ENCODE results near the gene TLL2.

The TLL2 gene

GRCh38 chr10:96540240-96540639 lies 26.5 kb upstream of the TLL2 start:
- no peak overlapping the region for H2AFZ ChIP-seq (ENCODE audit: low read depth, low read length)
- no peak overlapping the region for H3K27ac ChIP-seq (ENCODE audit: low read length, poor library complexity, severe bottlenecking)
- H3K79me1 ChIP-seq (replicated peaks; ENCODE audit: low read length, poor library complexity, severe bottlenecking) = peaks cover 4% of the 10 kb centered on the region
- no peaks in the 10 kb centered on the region for H3K4me1 ChIP-seq (ENCODE audit: control insufficient read depth, insufficient read depth, low read depth, low read length)
- H3K4me3 ChIP-seq (ENCODE audit: insufficient read depth in 1 of 2, low read depth in 1 of 2, low read length in 2 of 2) = no peak overlapping the region
- H2BK15ac ChIP-seq (ENCODE audit: low read depth, poor library complexity, severe bottlenecking) = no peak overlapping the region
- no peak overlapping the region for H3K23ac ChIP-seq (ENCODE audit: low read length in 2 of 2)
- no peaks in the 10 kb centered on the region for H3K9me3 ChIP-seq (ENCODE audit: control insufficient read depth, low read length)
- H3K14ac ChIP-seq (ENCODE audit: low read length in 2 of 2) = no peak overlapping the region
- no peak overlapping the region for H3K18ac ChIP-seq (ENCODE audit: low read depth in 1 of 2, low read length in 2 of 2)
- H3K27me3 ChIP-seq (ENCODE audit: control insufficient read depth in 1 of 2, insufficient read depth in 1 of 2, low read length in 2 of 2) = no peaks in the 10 kb centered on the region
- no peak overlapping the region for H2AK5ac ChIP-seq (ENCODE audit: low read length, severe bottlenecking)
- H2BK120ac ChIP-seq (ENCODE audit: low read depth, low read length) = no peak overlapping the region
- H4K8ac ChIP-seq (ENCODE audit: low read length) = no peak overlapping the region
- H3K4ac ChIP-seq (ENCODE audit: low read depth in 1 of 2, low read length in 2 of 2) = no peak overlapping the region
- no peak for DNase-seq
- no peak overlapping the region for H2BK5ac ChIP-seq (ENCODE audit: low read depth, low read length, poor library complexity, severe bottlenecking)
- H3K4me2 ChIP-seq (ENCODE audit: low read length, poor library complexity, severe bottlenecking) = no peak overlapping the region
- no peak overlapping the region for H2BK12ac ChIP-seq (ENCODE audit: low read length in 2 of 2)
- H3K9ac ChIP-seq (ENCODE audit: low read length) = no peak overlapping the region
- 97% methylated on average over 2 of the region's 3 CpGs for WGBS
- no peak overlapping the region for H4K91ac ChIP-seq (ENCODE audit: low read length)
- H3K36me3 ChIP-seq (ENCODE audit: control insufficient read depth in 1 of 2, insufficient read depth in 2 of 2, low read depth in 1 of 2, low read length in 2 of 2) = peaks cover 3 to 60% of the 10 kb centered on the region in 2 experiments

- Histone ChIP-seq H3K4me1 (ENCODE audit: control insufficient read depth, insufficient read depth, low read depth, low read length) (no peaks in the 10 kb centered on the region), H2AK5ac (ENCODE audit: low read length, severe bottlenecking) (no peak overlapping the region), H3K27me3 (ENCODE audit: control insufficient read depth in 1 of 2, insufficient read depth in 1 of 2, low read length in 2 of 2) (no peaks in the 10 kb centered on the region), H3K36me3 (ENCODE audit: control insufficient read depth in 1 of 2, insufficient read depth in 2 of 2, low read depth in 1 of 2, low read length in 2 of 2) (peaks cover 3 to 61% of the 10 kb centered on the region in 2 experiments), H4K91ac (ENCODE audit: low read length) (no peak overlapping the region), H3K4me3 (ENCODE audit: insufficient read depth in 1 of 2, low read depth in 1 of 2, low read length in 2 of 2) (no peak overlapping the region), H4K8ac (ENCODE audit: low read length) (no peak overlapping the region), H2BK15ac (ENCODE audit: low read depth, poor library complexity, severe bottlenecking) (no peak overlapping the region), H3K27ac (ENCODE audit: low read length, poor library complexity, severe bottlenecking) (no peak overlapping the region), H2AFZ (ENCODE audit: low read depth, low read length) (no peak overlapping the region), H2BK120ac (ENCODE audit: low read depth, low read length) (no peak overlapping the region), H3K14ac (ENCODE audit: low read length in 2 of 2) (no peak overlapping the region), H3K79me1 (replicated peaks; ENCODE audit: low read length, poor library complexity, severe bottlenecking) (peaks cover 4% of the 10 kb centered on the region), H3K23ac (ENCODE audit: low read length in 2 of 2) (no peak overlapping the region), H2BK12ac (ENCODE audit: low read length in 2 of 2) (no peak overlapping the region), H3K4ac (ENCODE audit: low read depth in 1 of 2, low read length in 2 of 2) (no peak overlapping the region), H3K4me2 (ENCODE audit: low read length, poor library complexity, severe bottlenecking) (no peak overlapping the region), H2BK5ac (ENCODE audit: low read depth, low read length, poor library complexity, severe bottlenecking) (no peak overlapping the region), H3K18ac (ENCODE audit: low read depth in 1 of 2, low read length in 2 of 2) (no peak overlapping the region), H3K9ac (ENCODE audit: low read length) (no peak overlapping the region), H3K9me3 (ENCODE audit: control insufficient read depth, low read length) (no peaks in the 10 kb centered on the region)
- no CpG with 5 or more reads among the region's 1 CpG for WGBS
- no peak for DNase-seq
Measured at GRCh38 chr10:96538683-96539082, 25.0 kb upstream of the TLL2 start.

GRCh38 chr10:96536129-96536528 lies 22.4 kb upstream of the TLL2 start:
- no peak for DNase-seq
- H3K23ac ChIP-seq (ENCODE audit: low read length in 2 of 2) = no peak overlapping the region
- no peak overlapping the region for H2BK5ac ChIP-seq (ENCODE audit: low read depth, low read length, poor library complexity, severe bottlenecking)
- no peak overlapping the region for H3K4ac ChIP-seq (ENCODE audit: low read depth in 1 of 2, low read length in 2 of 2)
- peaks cover 6 to 64% of the 10 kb centered on the region in 2 experiments for H3K36me3 ChIP-seq (ENCODE audit: control insufficient read depth in 1 of 2, insufficient read depth in 2 of 2, low read depth in 1 of 2, low read length in 2 of 2)
- peaks cover 9% of the 10 kb centered on the region for H3K79me1 ChIP-seq (replicated peaks; ENCODE audit: low read length, poor library complexity, severe bottlenecking)
- H3K4me2 ChIP-seq (ENCODE audit: low read length, poor library complexity, severe bottlenecking) = no peak overlapping the region
- no peak overlapping the region for H3K14ac ChIP-seq (ENCODE audit: low read length in 2 of 2)
- no peak overlapping the region for H2AK5ac ChIP-seq (ENCODE audit: low read length, severe bottlenecking)
- H4K91ac ChIP-seq (ENCODE audit: low read length) = no peak overlapping the region
- H2BK12ac ChIP-seq (ENCODE audit: low read length in 2 of 2) = no peak overlapping the region
- H4K8ac ChIP-seq (ENCODE audit: low read length) = no peak overlapping the region
- H3K4me1 ChIP-seq (ENCODE audit: control insufficient read depth, insufficient read depth, low read depth, low read length) = no peaks in the 10 kb centered on the region
- H3K18ac ChIP-seq (ENCODE audit: low read depth in 1 of 2, low read length in 2 of 2) = no peak overlapping the region
- WGBS = no CpG with 5 or more reads among the region's 1 CpG
- H3K4me3 ChIP-seq (ENCODE audit: insufficient read depth in 1 of 2, low read depth in 1 of 2, low read length in 2 of 2) = no peak overlapping the region
- no peak overlapping the region for H2AFZ ChIP-seq (ENCODE audit: low read depth, low read length)
- H3K27me3 ChIP-seq (ENCODE audit: control insufficient read depth in 1 of 2, insufficient read depth in 1 of 2, low read length in 2 of 2) = no peaks in the 10 kb centered on the region
- no peak overlapping the region for H3K9ac ChIP-seq (ENCODE audit: low read length)
- no peaks in the 10 kb centered on the region for H3K9me3 ChIP-seq (ENCODE audit: control insufficient read depth, low read length)
- no peak overlapping the region for H3K27ac ChIP-seq (ENCODE audit: low read length, poor library complexity, severe bottlenecking)
- no peak overlapping the region for H2BK120ac ChIP-seq (ENCODE audit: low read depth, low read length)
- no peak overlapping the region for H2BK15ac ChIP-seq (ENCODE audit: low read depth, poor library complexity, severe bottlenecking)

- no CpG with 5 or more reads among the region's 1 CpG for WGBS
- peaks cover 3 to 73% of the 10 kb centered on the region in 2 experiments for H3K36me3 ChIP-seq (ENCODE audit: control insufficient read depth in 1 of 2, insufficient read depth in 2 of 2, low read depth in 1 of 2, low read length in 2 of 2)
- H3K14ac ChIP-seq (ENCODE audit: low read length in 2 of 2) = no peak overlapping the region
- no peak overlapping the region for H3K23ac ChIP-seq (ENCODE audit: low read length in 2 of 2)
- no peak overlapping the region for H3K27ac ChIP-seq (ENCODE audit: low read length, poor library complexity, severe bottlenecking)
- no peak overlapping the region for H3K18ac ChIP-seq (ENCODE audit: low read depth in 1 of 2, low read length in 2 of 2)
- no peak overlapping the region for H3K4me2 ChIP-seq (ENCODE audit: low read length, poor library complexity, severe bottlenecking)
- H3K4me3 ChIP-seq (ENCODE audit: insufficient read depth in 1 of 2, low read depth in 1 of 2, low read length in 2 of 2) = no peak overlapping the region
- H3K9me3 ChIP-seq (ENCODE audit: control insufficient read depth, low read length) = no peaks in the 10 kb centered on the region
- H3K79me1 ChIP-seq (replicated peaks; ENCODE audit: low read length, poor library complexity, severe bottlenecking) = peaks cover 10% of the 10 kb centered on the region
- no peak overlapping the region for H2BK15ac ChIP-seq (ENCODE audit: low read depth, poor library complexity, severe bottlenecking)
- H2BK120ac ChIP-seq (ENCODE audit: low read depth, low read length) = no peak overlapping the region
- H3K4me1 ChIP-seq (ENCODE audit: control insufficient read depth, insufficient read depth, low read depth, low read length) = no peaks in the 10 kb centered on the region
- H3K9ac ChIP-seq (ENCODE audit: low read length) = no peak overlapping the region
- H4K91ac ChIP-seq (ENCODE audit: low read length) = no peak overlapping the region
- no peak overlapping the region for H3K4ac ChIP-seq (ENCODE audit: low read depth in 1 of 2, low read length in 2 of 2)
- no peak overlapping the region for H4K8ac ChIP-seq (ENCODE audit: low read length)
- no peak overlapping the region for H2AK5ac ChIP-seq (ENCODE audit: low read length, severe bottlenecking)
- DNase-seq = no peak
- no peak overlapping the region for H2AFZ ChIP-seq (ENCODE audit: low read depth, low read length)
- no peak overlapping the region for H2BK5ac ChIP-seq (ENCODE audit: low read depth, low read length, poor library complexity, severe bottlenecking)
- H2BK12ac ChIP-seq (ENCODE audit: low read length in 2 of 2) = no peak overlapping the region
- no peaks in the 10 kb centered on the region for H3K27me3 ChIP-seq (ENCODE audit: control insufficient read depth in 1 of 2, insufficient read depth in 1 of 2, low read length in 2 of 2)
Measured at GRCh38 chr10:96532523-96532922, 18.8 kb upstream of the TLL2 start.
